Transverse colon (tissue), 4 donors: ENCODE data around the gene PRDX2. TPM values are rescaled to one million over a fixed set of nuclear protein-coding genes. Genes with fewer than 3 reads are reported as not detected.

Experiments used
- DNase-seq: peaks from one replicate; pipeline ENCODE4 v3.0.0-alpha.2; 2019
- H3K27ac ChIP-seq, 4 donors: fragments of 200-600 bp; sonication (generic); 2 replicates each; pipeline ENCODE4 v1.5.1; 2016 to 2018; ENCODE audit warnings: inconsistent platforms in 4 of 4
- H3K27me3 ChIP-seq: fragments of 200-600 bp; sonication (generic); 2 replicates; pipeline ENCODE4 v1.5.1; 2017; ENCODE audit warnings: inconsistent platforms
- H3K36me3 ChIP-seq, 4 donors: fragments of 200-600 bp; sonication (generic); 2 replicates each; pipeline ENCODE4 v1.5.1; 2017 to 2019; ENCODE audit warnings: inconsistent platforms in 4 of 4
- H3K4me1 ChIP-seq, 4 donors: fragments of 200-600 bp; sonication (generic); 2 replicates each; pipeline ENCODE4 v1.5.1; 2017 to 2020; ENCODE audit warnings: inconsistent platforms in 4 of 4
- H3K4me3 ChIP-seq, 4 donors: fragments of 200-600 bp; sonication (generic); 1 replicate in 1 of 4; 2 replicates in 3 of 4; pipeline versions ENCODE4 v1.5.1 to v1.6.1; 2017 to 2019; ENCODE audit warnings: inconsistent platforms in 4 of 4
- H3K9me3 ChIP-seq, 2 donors: fragments of 200-600 bp; sonication (generic); 2 replicates each; pipeline ENCODE4 v1.5.1; 2017 to 2019; ENCODE audit warnings: inconsistent platforms in 2 of 2
- EP300 ChIP-seq: sonication (generic); formaldehyde crosslinking; IDR thresholded peaks from one replicate; pipeline ENCODE4 v1.6.1; 2017; ENCODE audit warnings: antibody characterized with exemption, low read depth
- POLR2A ChIP-seq: fragments of 450-650 bp; IDR thresholded peaks from one replicate; pipeline ENCODE4 v1.6.1; 2016; ENCODE audit warnings: antibody characterized with exemption, mild to moderate bottlenecking, moderate library complexity
- POLR2AphosphoS5 ChIP-seq, 3 donors: sonication (generic); formaldehyde crosslinking; IDR thresholded peaks; one replicate each; pipeline ENCODE4 v1.6.1; 2016; ENCODE audit warnings: antibody characterized with exemption in 3 of 3
- WGBS, 2 donors: methylation state at CpG; one replicate each; pipeline ENCODE4 v1.1.5; 2018; ENCODE audit warnings: low coverage in 1 of 2; 5-methylcytosine and 5-hydroxymethylcytosine counted together
- in situ Hi-C, 4 donors: fragments of 200-750 bp; cut with MboI; loops; one replicate each; pipeline versions ENCODE4 v1.15.0 to v1.15.1; 2017; ENCODE audit warnings: low sequenced_read_pairs in 3 of 4, low pct_ligation_motif_present in 1 of 4, low pct_unique_long_range_greater_than_20kb in 1 of 4
- intact Hi-C: fragments of 100-400 bp; cut with DNase I; formaldehyde crosslinking; loops from one replicate; pipeline ENCODE4 v1.15.1; 2023; ENCODE audit warnings: low total_unique reads
- total RNA-seq, 4 donors: library from RNA; depleted of rRNA; stranded (reverse); fragments of >200 nt; gene quantifications; one replicate each; pipeline ENCODE4 v1.1.0, GENCODE V29; 2016
- TF ChIP-seq, protein P1 (sequence below), 5 experiments: fragments of 200-600 bp in 3 of 5; fragments of 450-650 bp in 2 of 5; sonication (generic) in 3 of 5; IDR thresholded peaks; 1 replicate in 2 of 5; 2 replicates in 3 of 5; pipeline ENCODE4 v1.5.1; 2016 to 2017; ENCODE audit warnings: antibody characterized with exemption in 5 of 5, inconsistent platforms in 3 of 5, mild to moderate bottlenecking in 2 of 5, moderate library complexity in 1 of 5

Gene PRDX2
- total RNA-seq, 4 donors from 2014 or later, result 172 to 357 (median 198) TPM

DNA sequence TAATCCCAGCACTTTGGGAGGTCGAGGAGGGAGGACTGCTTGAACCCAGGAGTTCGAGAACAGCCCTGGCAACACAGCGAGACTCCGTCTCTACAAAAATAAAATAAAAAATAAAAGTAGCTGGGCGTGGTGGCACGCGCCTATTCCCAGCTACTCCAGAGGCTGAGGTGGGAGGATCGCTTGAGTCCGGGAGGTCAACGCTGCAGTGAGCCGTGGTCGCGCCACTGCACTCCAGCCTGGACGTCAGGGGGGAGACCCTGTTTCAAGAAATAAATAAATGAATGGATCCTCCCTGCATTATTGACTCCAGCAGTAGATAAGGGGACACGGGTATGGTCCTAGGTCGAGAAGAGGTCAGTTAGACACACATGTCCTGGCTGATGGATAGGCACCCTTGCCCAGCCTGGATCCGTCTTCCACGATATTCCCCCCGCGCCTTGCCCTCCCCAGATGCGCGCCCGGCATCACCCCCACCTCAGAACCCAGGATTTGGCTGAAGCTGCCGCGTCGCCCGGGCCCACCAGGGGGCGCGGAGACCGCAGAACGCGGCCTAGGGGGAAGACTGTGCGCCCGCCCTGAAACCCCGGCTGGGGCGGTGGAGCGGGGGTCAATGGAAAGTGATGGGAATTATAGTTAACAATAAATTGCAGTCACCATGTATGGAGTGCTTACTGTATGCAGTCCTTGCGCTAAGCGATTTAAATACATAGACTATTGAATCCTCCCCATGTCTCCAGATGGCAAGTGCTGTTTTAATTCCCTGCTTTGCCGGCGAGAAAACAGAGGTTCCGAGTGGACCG is 24.2 kb downstream of the PRDX2 start:
- intact Hi-C loops, result loop anchor here (1.0 kb wide), 1 partner anchor 19 kb away; no protein-coding TSS in a partner anchor
- 3% methylated on average over 43 of the region's 43 CpGs; no CpG with 5 or more reads in 1 of the 2 donors for WGBS, 2 donors
- DNase-seq, result peak; percentile 87
- no peaks in the 10 kb centered on the region for H3K27me3 ChIP-seq
- H3K27ac ChIP-seq, result peak overlapping the region; percentile 91 to 94 (median 94)
- H3K9me3 ChIP-seq, result no peaks in the 10 kb centered on the region
- peaks cover 12 to 54% (median 35%) of the 10 kb centered on the region in 4 donors for H3K4me1 ChIP-seq
- in situ Hi-C loops, result no loop called here
- no peak for TF ChIP-seq EP300
- TF ChIP-seq, protein P1, sequence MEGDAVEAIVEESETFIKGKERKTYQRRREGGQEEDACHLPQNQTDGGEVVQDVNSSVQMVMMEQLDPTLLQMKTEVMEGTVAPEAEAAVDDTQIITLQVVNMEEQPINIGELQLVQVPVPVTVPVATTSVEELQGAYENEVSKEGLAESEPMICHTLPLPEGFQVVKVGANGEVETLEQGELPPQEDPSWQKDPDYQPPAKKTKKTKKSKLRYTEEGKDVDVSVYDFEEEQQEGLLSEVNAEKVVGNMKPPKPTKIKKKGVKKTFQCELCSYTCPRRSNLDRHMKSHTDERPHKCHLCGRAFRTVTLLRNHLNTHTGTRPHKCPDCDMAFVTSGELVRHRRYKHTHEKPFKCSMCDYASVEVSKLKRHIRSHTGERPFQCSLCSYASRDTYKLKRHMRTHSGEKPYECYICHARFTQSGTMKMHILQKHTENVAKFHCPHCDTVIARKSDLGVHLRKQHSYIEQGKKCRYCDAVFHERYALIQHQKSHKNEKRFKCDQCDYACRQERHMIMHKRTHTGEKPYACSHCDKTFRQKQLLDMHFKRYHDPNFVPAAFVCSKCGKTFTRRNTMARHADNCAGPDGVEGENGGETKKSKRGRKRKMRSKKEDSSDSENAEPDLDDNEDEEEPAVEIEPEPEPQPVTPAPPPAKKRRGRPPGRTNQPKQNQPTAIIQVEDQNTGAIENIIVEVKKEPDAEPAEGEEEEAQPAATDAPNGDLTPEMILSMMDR (IDR thresholded peaks at IDR 0.05), result peak; percentile 95 to 99 (median 98)
- no peak for TF ChIP-seq POLR2A
- TF ChIP-seq POLR2AphosphoS5 (IDR thresholded peaks at IDR 0.05), result peak; percentile 19 to 66 (median 49)
- H3K4me3 ChIP-seq, result peak overlapping the region; percentile 27 to 59 (median 46)
- no peaks in the 10 kb centered on the region for H3K36me3 ChIP-seq

GRCh38 chr19:12774588-12775555 is 26.7 kb downstream of the PRDX2 start, which contains the start of gene HOOK2:
Gene HOOK2, minus strand, starts transcription at chr19:12775552. Its CDS starts 103 bp downstream, at chr19:12775449.
- intact Hi-C loops, result no loop called here

GRCh38 chr19:12773571-12773970 is 28.0 kb downstream of the PRDX2 start:
- in situ Hi-C loops (no loop called here), intact Hi-C loops (no loop called here)
- WGBS, 2 donors, result 82 to 92% methylated on average over 2 of the region's 2 CpGs
- DNase-seq, result no peak
- H3K4me3 ChIP-seq, result no peak overlapping the region
- H3K36me3 ChIP-seq, result no peaks in the 10 kb centered on the region
- TF ChIP-seq POLR2A (no peak), POLR2AphosphoS5 (IDR thresholded peaks at IDR 0.05) (no peak), EP300 (no peak)
- TF ChIP-seq, protein P1 (IDR thresholded peaks at IDR 0.05), result no peak
- H3K27me3 ChIP-seq, result no peaks in the 10 kb centered on the region
- H3K27ac ChIP-seq, result no peak overlapping the region
- H3K4me1 ChIP-seq, result peaks cover 6 to 39% (median 24%) of the 10 kb centered on the region in 4 donors
- no peaks in the 10 kb centered on the region for H3K9me3 ChIP-seq

More at GRCh38 chr19:12774588-12775555, 26.7 kb downstream of the PRDX2 start, which contains the start of gene HOOK2:
- in situ Hi-C loops, result no loop called here
- WGBS, 2 donors, result 17 to 27% methylated on average over 3 to 49 of the region's 58 CpGs
- H3K4me3 ChIP-seq, result peak within 1 kb of the TSS; percentile 47 to 66 (median 56)
- TF ChIP-seq, protein P1 (IDR thresholded peaks at IDR 0.05), result no peak
- peak; percentile 79 for TF ChIP-seq POLR2A
- peak; percentile 52 to 80 (median 69) for TF ChIP-seq POLR2AphosphoS5 (IDR thresholded peaks at IDR 0.05)
- no peaks in the 10 kb centered on the region for H3K36me3 ChIP-seq
- H3K9me3 ChIP-seq, result no peaks in the 10 kb centered on the region
- peak; percentile 97 for DNase-seq
- peak within 1 kb of the TSS; percentile 91 to 94 (median 94) for H3K27ac ChIP-seq
- peaks cover 12 to 51% (median 35%) of the 10 kb centered on the region in 4 donors for H3K4me1 ChIP-seq
- H3K27me3 ChIP-seq, result no peaks in the 10 kb centered on the region
